Sigmoid colon (tissue), 7 donors: Measurements from ENCODE around the gene ABHD8. TPM values are rescaled to one million over a fixed set of nuclear protein-coding genes. Genes with fewer than 3 reads are reported as not detected.
A peak's percentile ranks its signal among the peaks of the same experiment; 100 is the strongest.
"Not testable (repeated sequence)": the region's sequence is repeated elsewhere in the genome, so short reads cannot be mapped to it uniquely, and the experiment has no call there.

Experiments
- DNase-seq: peaks from one replicate; pipeline ENCODE4 v3.0.0-alpha.2; 2019
- H3K27ac ChIP-seq, 4 donors: fragments of 200-600 bp; sonication (generic); one replicate each; pipeline ENCODE4 v1.5.1; 2016 to 2019; ENCODE audit warnings: mild to moderate bottlenecking in 1 of 4
- H3K27me3 ChIP-seq, 3 donors: fragments of 200-600 bp; sonication (generic); one replicate each; pipeline ENCODE4 v1.5.1; 2019; ENCODE audit warnings: mild to moderate bottlenecking in 1 of 3
- H3K36me3 ChIP-seq, 4 donors: fragments of 200-600 bp; sonication (generic); one replicate each; pipeline ENCODE4 v1.5.1; 2016 to 2019
- H3K4me1 ChIP-seq, 4 donors: fragments of 200-600 bp; sonication (generic); one replicate each; pipeline ENCODE4 v1.5.1; 2017 to 2019
- H3K4me3 ChIP-seq, 4 donors: fragments of 200-600 bp; sonication (generic); one replicate each; pipeline ENCODE4 v1.5.1; 2017 to 2019; ENCODE audit warnings: mild to moderate bottlenecking in 2 of 4, moderate library complexity in 1 of 4
- H3K9me3 ChIP-seq, 4 donors: fragments of 200-600 bp in 3 of 4; sonication (generic) in 3 of 4; one replicate each; pipeline versions ENCODE4 v1.5.1 to v1.6.1; 2013 to 2019
- EP300 ChIP-seq, 4 donors: sonication (generic); formaldehyde crosslinking; IDR thresholded peaks; one replicate each; pipeline ENCODE4 v1.6.1; 2017; ENCODE audit warnings: antibody characterized with exemption in 4 of 4
- POLR2A ChIP-seq, 2 donors: fragments of 450-650 bp; IDR thresholded peaks; one replicate each; pipeline ENCODE4 v1.6.1; 2016; ENCODE audit warnings: antibody characterized with exemption in 2 of 2, mild to moderate bottlenecking in 2 of 2, moderate library complexity in 2 of 2
- POLR2AphosphoS5 ChIP-seq, 4 donors: sonication (generic); formaldehyde crosslinking; IDR thresholded peaks; one replicate each; pipeline ENCODE4 v1.6.1; 2017; ENCODE audit warnings: antibody characterized with exemption in 4 of 4
- WGBS, 2 donors: extraction: QIAGEN DNeasy Blood & Tissue Kit; methylation state at CpG; one replicate each; pipeline ENCODE4 v1.1.7; 2013; 5-methylcytosine and 5-hydroxymethylcytosine counted together
- intact Hi-C: fragments of 100-400 bp; cut with DNase I; formaldehyde crosslinking; loops from one replicate; pipeline ENCODE4 v1.15.1; 2023
- polyA plus RNA-seq, 3 donors: library from polyadenylated mRNA; stranded (reverse); fragments of 200-250 nt; gene quantifications; one replicate each; pipeline ENCODE4 v1.2.3, GENCODE V29; 2013
- total RNA-seq, 4 donors: library from RNA; depleted of rRNA; stranded (reverse); fragments of >200 nt; gene quantifications; one replicate each; pipeline ENCODE4 v1.1.0, GENCODE V29; 2016
- TF ChIP-seq, protein P1 (sequence below), 4 experiments: fragments of 450-650 bp in 3 of 4; fragments of 200-600 bp in 1 of 4; IDR thresholded peaks; one replicate each; pipeline ENCODE4 v1.5.1; 2016 to 2019; ENCODE audit warnings: antibody characterized with exemption in 4 of 4, mild to moderate bottlenecking in 3 of 4, moderate library complexity in 2 of 4
- donor health status: healthy with polysubstance abuse.
- donor health status: Bipolar disorder and iron deficiency.
- donor health status: healthy.

ABHD8 gene
- total and polyA plus RNA-seq, 7 donors, result 4.2 to 21.9 (median 15.5) TPM

DNA sequence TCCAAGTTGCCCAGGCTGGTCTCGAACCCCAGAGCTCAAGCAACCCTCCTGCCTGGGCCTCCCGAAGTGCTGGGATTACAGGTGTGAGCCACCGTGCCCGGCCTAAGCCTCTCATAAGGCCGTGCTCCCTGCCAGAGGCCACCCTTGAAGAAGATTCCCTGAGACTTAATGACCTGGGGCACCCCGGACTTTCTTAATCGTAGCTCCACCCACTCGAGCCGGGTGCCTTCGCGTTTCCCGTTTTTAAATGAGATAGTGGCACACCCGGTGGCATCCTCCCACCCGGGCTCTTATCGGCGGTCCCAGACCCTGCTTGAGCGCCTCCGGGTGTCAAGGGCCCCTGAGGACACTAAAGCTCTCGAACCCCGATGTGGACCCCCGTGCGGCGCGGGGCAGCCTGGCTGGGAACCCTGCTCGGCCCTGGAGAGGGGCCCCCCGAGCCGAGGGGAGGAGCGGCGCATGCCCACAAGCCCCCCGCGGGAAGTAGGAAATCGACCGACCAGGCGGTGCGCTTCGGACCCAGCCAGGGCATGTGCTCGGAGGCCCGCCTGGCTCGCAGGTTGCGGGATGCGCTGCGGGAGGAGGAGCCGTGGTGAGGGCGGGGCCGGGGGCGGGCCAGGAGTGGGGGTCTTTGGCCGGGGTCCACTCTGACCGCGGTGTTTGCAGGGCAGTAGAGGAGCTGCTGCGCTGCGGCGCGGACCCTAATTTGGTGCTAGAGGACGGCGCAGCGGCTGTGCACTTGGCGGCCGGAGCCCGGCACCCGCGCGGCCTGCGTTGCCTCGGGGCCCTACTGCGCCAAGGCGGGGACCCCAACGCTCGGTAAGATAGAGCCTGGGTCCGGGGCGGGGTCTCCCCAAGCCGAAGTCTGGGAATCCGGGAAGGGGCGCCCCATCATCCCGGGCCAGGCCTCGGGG, 21.6 kb downstream of the ABHD8 start, which contains the start of gene ANKLE1:
Gene ANKLE1 (plus strand): TSS at position 511 of the 914 bp plus-strand sequence. CDS start 20 bp downstream, at position 531.
- peak within 1 kb of the TSS in 3 of 4 donors; percentile 28 to 39 (median 35) for H3K4me3 ChIP-seq
- peaks cover 1 to 30% (median 16%) of the 10 kb centered on the region in 4 donors for H3K36me3 ChIP-seq
- 7% methylated on average over 75 of the region's 75 CpGs for WGBS, 2 donors
- no peak within 1 kb of the TSS for H3K27ac ChIP-seq
- TF ChIP-seq POLR2A (IDR thresholded peaks at IDR 0.05) (no peak), EP300 (IDR thresholded peaks at IDR 0.05) (no peak), POLR2AphosphoS5 (IDR thresholded peaks at IDR 0.05) (no peak)
- TF ChIP-seq, protein P1, sequence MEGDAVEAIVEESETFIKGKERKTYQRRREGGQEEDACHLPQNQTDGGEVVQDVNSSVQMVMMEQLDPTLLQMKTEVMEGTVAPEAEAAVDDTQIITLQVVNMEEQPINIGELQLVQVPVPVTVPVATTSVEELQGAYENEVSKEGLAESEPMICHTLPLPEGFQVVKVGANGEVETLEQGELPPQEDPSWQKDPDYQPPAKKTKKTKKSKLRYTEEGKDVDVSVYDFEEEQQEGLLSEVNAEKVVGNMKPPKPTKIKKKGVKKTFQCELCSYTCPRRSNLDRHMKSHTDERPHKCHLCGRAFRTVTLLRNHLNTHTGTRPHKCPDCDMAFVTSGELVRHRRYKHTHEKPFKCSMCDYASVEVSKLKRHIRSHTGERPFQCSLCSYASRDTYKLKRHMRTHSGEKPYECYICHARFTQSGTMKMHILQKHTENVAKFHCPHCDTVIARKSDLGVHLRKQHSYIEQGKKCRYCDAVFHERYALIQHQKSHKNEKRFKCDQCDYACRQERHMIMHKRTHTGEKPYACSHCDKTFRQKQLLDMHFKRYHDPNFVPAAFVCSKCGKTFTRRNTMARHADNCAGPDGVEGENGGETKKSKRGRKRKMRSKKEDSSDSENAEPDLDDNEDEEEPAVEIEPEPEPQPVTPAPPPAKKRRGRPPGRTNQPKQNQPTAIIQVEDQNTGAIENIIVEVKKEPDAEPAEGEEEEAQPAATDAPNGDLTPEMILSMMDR (IDR thresholded peaks at IDR 0.05), result no peak
- H3K4me1 ChIP-seq, result peaks cover 0 to 18% (median 15%) of the 10 kb centered on the region in 4 donors
- no peak for DNase-seq
- H3K9me3 ChIP-seq, result no peaks in the 10 kb centered on the region
- H3K27me3 ChIP-seq, result peaks cover 11 to 15% (median 15%) of the 10 kb centered on the region in 3 donors
- intact Hi-C loops, result loop anchor here (1.0 to 5.0 kb wide), 3 partner anchors 34 to 215 kb away; partner anchors contain the start of gene NR2F6

DNA sequence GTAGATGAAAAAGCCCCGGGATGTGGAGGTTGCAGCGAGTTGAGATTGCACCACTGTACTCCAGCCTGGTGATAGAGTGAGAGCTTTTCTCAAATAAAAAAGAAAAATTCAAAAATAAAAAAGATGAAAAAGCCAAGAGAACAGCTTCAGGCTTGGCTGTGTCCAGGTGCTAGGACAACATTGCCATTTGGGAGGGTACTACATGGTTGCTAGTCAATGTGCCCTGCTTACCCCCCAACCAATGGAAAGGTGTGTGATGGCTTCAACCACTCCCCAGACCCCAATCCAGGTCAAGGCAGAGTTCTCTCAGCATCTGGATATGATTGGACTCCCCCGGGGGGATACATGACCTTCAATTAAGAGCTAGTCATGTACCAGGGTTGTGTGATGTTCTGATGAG, 23.8 kb downstream of the ABHD8 start:
- H3K4me3 ChIP-seq, result no peak overlapping the region

DNA sequence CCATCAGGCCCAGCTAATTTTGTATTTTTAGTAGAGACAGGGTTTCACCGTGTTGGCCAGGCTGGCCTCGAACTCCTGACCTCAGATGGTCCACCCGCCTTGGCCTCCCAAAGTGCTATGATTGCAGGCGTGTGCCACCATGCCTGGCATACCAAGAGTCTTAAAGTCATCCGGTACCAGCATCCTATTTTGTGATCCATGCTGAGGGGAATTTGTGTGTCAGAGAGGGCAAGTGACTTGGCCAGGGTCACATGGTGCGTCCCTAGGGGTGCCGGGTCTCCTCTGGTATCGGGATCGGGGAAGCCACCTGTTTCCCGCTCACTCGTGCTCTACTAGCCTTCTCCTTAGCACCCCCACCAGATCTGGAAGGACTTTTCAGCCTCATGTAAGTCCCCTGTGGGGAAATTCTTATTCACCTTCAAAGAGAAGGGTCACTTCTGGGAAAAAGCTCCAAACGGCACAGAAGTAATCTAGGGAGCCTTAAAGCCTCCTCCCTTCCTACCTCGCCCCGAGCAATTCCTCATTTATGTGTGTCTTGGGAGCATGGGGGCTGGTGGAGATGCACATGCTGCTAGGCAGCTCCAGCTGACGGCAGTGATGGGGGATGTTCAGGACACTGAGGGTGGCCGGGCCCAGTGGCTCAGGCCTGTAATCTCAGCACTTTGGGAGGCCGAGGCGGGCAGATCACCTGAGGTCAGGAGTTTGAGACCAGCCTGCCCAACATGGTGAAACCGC, 27.6 kb downstream of the ABHD8 start:
- intact Hi-C loops, result no loop called here
- TF ChIP-seq POLR2AphosphoS5 (IDR thresholded peaks at IDR 0.05), result no peak
- no peak for TF ChIP-seq POLR2A (IDR thresholded peaks at IDR 0.05)
- no peak for TF ChIP-seq EP300 (IDR thresholded peaks at IDR 0.05)
- TF ChIP-seq, protein P1 (IDR thresholded peaks at IDR 0.05), result no peak
- H3K4me1 ChIP-seq, result no peaks in the 10 kb centered on the region
- no peak for DNase-seq
- 94 to 95% methylated on average over 19 of the region's 19 CpGs for WGBS, 2 donors
- no peaks in the 10 kb centered on the region for H3K27me3 ChIP-seq
- peaks cover 24 to 91% (median 57%) of the 10 kb centered on the region in 4 donors for H3K36me3 ChIP-seq
- no peak overlapping the region for H3K27ac ChIP-seq
- no peaks in the 10 kb centered on the region for H3K9me3 ChIP-seq
- no peak overlapping the region for H3K4me3 ChIP-seq

More for the DNA sequence above, 23.8 kb downstream of the ABHD8 start:
- peaks cover 20 to 53% (median 33%) of the 10 kb centered on the region in 4 donors for H3K36me3 ChIP-seq
- no peak for DNase-seq
- peaks cover 0 to 18% (median 15%) of the 10 kb centered on the region in 4 donors for H3K4me1 ChIP-seq
- H3K27ac ChIP-seq, result no peak overlapping the region
- intact Hi-C loops, result no loop called here
- WGBS, 2 donors, result 80 to 92% methylated on average over 3 of the region's 3 CpGs
- H3K27me3 ChIP-seq, result peaks cover 11 to 15% (median 15%) of the 10 kb centered on the region in 3 donors
- no peak for TF ChIP-seq EP300 (IDR thresholded peaks at IDR 0.05)
- TF ChIP-seq, protein P1 (IDR thresholded peaks at IDR 0.05), result no peak
- no peaks in the 10 kb centered on the region for H3K9me3 ChIP-seq

DNA sequence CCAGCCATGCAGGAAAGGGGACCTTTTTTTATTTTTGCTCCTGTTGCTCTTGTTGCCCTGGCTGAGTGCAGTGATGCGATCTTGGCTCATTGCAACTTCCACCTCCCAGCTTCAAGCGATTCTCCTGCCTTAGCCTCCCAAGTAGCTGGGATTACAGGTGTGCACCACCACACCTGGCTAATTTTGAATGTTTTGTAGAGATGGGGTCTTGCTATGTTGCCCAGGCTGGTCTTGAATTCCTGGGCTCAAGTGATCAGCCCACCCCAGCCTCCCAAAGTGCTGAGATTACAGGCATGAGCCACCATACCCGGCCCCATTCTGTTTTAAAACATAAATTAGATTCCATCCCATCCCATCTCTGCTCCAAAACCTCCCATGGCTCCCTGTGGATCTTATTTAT, 28.3 kb downstream of the ABHD8 start:
- H3K4me1 ChIP-seq, H3K4me3 ChIP-seq, DNase-seq, H3K9me3 ChIP-seq, H3K27ac ChIP-seq, intact Hi-C loops, H3K27me3 ChIP-seq: not testable (repeated sequence)
- peaks cover 24 to 98% (median 60%) of the 10 kb centered on the region in 4 donors for H3K36me3 ChIP-seq
- 98 to 99% methylated on average over 3 of the region's 3 CpGs for WGBS, 2 donors

DNA sequence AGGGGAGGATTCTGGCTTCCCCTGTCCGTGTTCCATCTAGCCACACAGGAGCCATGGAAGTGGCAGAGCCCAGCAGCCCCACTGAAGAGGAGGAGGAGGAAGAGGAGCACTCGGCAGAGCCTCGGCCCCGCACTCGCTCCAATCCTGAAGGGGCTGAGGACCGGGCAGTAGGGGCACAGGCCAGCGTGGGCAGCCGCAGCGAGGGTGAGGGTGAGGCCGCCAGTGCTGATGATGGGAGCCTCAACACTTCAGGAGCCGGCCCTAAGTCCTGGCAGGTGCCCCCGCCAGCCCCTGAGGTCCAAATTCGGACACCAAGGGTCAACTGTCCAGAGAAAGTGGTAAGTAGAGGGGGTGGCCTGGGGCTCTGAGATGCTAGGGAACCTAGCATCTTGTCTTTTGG, 34.5 kb downstream of the ABHD8 start:
- Histone ChIP-seq H3K27me3 (no peaks in the 10 kb centered on the region), H3K27ac (no peak overlapping the region), H3K4me1 (peaks cover 0 to 13% (median 11%) of the 10 kb centered on the region in 4 donors), H3K9me3 (no peaks in the 10 kb centered on the region), H3K36me3 (peaks cover 0 to 52% (median 23%) of the 10 kb centered on the region in 4 donors), H3K4me3 (no peak overlapping the region)
- intact Hi-C loops, result no loop called here
- no peak for DNase-seq
- WGBS, 2 donors, result 94 to 95% methylated on average over 13 of the region's 13 CpGs
- no peak for TF ChIP-seq POLR2A (IDR thresholded peaks at IDR 0.05)
- TF ChIP-seq POLR2AphosphoS5 (IDR thresholded peaks at IDR 0.05), result no peak
- no peak for TF ChIP-seq EP300 (IDR thresholded peaks at IDR 0.05)
- TF ChIP-seq, protein P1 (IDR thresholded peaks at IDR 0.05), result no peak
